NCI-H1092 treated with DMSO at 0.1 percent for 48 hours (cell line): ENCODE data around the gene LRRC8D.

Experiments used
- DNase-seq: peaks from one replicate; lab custom pipeline; 2025; lab: John Stamatoyannopoulos, UW

The LRRC8D gene

DNA sequence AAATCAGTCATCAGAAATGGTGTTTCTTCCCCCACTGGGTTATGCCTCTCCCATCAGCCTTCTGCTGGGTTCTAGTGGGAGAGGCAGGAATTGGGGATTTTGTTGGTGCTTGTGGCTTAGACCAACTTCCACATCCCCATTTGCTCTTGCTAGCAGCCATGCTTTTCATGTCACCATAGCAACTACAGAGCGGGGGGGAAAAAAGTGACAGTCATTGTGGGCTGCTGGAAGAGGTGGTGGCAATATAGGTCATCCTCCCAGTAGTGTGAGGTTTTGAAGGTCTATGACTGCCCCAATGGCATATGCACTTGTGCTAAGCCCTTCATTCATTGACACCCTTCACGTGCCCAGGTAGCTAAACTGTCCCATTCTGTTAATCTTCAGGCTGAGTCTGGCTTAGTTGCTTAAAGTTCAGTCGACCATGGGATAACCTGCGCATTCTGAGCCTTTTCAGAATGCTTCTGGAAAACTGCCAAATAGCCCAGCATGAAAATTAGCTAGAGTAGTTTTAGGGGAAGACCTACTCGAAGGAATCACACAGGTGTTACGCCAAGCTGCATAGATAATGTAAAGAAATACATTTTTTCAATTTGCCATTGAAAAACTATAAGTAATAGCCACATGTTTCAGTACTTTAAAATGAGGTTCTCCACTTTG, 120.4 kb downstream of the LRRC8D start:
- DNase-seq, result no peak

- no peak for DNase-seq
Measured at GRCh38 chr1:89942014-89942413, 121.2 kb downstream of the LRRC8D start.

DNA sequence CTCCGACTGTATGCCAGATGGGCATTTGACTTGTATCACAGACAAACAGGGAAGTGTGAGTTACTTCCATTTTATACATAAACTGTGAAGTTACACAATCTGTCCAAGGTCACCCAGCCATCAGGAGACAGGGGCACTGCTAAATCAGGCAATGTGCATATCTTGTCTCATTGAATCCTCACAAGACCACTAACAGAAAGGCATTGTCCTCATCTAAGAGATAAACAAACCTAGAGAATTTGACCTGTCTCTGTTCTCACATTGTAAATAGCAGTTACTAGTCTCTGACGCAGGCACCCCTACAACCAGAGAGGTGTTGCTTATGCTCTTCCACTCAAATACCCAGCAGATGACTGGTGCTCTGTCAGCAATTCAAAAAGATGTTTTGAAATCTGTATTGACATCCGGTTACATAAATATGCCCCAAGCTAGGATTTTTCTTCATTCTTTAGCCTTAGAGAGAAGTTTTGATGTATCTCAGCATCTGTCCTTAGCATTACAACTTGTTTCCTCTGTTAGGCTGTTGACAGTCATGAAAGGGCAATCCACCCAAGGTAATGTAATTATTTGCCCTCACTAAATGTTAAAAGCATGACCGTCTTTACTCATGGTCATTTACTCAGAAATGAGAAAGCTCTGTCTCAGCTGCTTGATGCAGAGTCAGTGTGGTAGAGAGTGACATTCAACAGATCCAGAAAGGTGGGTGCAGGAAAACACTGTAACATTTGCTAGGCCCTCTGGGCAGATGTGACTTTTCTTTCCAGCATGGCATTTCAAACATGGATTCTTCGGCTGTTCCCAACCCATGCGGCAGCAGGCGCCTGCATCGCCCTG, 122.2 kb downstream of the LRRC8D start:
- no peak for DNase-seq

DNA sequence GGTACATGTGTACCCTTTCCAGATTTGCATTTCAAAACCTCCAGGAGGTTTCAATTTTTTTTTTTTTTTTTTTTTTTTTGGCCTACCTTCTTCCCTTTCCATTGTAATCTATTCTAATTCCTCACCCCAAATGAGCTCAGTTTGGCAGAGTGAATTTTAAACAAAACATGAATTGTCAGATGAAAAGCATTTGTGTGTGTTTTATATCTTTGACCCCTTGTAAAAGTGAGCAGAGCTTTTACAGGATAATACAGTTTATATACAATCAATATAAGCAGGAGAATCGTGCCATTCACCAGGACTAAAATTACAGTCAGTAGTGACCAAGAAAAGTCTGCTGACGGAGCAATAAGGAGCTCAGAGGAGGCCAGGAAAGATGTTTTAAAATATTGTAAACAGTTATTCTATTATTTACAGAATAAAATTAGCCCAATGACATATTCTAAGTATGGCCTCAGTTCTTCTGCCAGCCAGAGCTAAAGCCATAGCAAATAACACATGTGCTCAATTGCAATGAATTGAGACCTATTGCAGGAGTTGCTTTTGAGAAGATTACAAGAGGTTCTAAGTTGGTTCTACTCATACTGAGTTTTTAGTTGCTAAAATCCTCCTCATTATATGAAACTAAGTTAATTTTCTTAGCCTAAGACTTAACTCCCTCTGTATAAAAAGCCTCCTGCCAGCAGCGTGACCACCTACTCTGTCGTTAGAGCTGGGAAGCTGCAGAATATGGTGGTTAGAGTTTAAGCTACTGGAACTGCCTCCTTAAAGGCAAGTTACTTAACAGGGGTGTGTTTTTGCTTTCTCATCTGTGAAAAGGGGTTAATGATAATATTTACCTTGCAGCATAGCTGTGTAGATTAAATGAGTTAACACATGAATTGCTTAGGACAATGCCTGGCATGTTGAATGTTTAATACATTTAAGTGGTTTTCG, 123.3 kb downstream of the LRRC8D start:
- DNase-seq, result no peak

- DNase-seq, result no peak
Measured at GRCh38 chr1:89945852-89946476, 125.1 kb downstream of the LRRC8D start.

DNA sequence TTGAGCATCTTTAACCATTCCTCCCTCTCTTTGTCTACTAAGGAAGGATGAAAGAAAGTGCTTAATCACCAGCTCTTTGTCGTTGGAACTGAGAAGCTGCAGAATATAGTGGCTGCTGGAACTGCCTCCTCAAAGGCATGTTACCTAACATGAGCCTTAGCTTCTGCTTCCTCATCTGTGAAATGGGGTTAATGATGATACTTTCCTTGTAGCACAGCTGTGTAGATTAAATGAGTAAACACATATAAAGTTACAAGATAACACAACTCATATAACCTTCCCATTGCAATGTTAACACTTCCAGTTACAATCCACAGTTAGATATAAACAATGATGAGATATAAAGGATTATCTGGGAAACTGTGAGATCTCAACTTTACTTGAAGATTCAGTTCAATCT, 125.7 kb downstream of the LRRC8D start:
- DNase-seq, result no peak

DNA sequence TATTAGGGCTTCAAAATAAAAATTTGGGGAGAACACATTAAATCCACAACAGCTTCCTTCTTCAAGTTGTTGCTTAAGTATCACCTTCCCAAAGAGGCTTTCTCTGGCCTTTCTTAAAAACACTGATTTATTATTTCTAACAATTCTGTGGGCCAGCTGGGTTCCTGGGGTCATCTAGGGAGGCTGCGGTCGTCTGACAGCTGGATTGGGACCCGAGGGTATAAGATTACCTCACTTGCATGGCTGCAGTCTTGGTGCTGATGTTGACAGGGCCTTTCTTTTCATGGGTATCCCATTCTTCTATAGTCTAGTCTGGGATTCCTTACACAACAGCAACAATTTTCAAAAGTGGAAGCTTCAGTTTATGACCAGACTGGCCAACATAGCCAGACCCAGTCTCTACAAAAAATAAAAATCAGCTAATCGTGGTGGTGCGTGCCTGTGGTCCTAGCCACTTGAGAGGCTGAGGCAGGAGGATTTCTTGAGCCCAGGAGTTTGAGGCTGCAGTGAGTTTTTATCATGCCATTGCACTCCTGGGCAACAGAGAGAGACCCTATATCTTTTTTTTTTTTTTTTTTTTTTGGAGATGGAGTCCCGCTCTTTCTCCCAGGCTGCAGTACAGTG, 128.0 kb downstream of the LRRC8D start:
- no peak for DNase-seq

DNA sequence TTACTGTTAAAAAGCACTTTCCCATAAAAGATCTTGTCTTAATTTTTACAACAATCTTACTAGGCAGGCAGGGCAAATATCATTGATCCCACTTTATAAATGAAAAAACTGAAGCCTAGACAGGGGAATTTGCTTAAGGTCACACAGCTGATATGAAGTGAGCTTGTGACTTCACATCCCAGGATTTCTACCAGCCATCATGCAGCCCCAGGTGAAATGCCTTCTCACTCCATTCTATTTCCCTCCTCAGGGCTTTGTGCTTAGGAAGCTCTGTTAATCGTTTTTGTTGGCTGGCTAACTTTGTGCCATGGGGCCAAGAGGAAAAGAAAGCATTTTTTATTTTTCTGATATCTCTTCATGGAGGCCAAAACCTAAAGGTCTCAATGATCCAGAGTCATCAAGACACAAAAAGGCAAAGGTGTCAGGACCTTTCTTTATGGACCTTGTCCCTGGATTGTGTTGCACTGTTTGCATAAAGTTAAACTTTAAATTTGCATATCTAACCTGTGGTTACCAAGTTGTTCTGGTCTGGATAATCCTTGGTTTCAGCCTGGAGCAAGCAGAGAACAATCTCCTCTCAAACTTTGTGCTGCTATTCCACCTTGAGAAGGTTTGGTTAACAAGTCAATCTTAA, 129.3 kb downstream of the LRRC8D start:
- no peak for DNase-seq

- no peak for DNase-seq
Measured at GRCh38 chr1:89950703-89951102, 129.9 kb downstream of the LRRC8D start.

DNA sequence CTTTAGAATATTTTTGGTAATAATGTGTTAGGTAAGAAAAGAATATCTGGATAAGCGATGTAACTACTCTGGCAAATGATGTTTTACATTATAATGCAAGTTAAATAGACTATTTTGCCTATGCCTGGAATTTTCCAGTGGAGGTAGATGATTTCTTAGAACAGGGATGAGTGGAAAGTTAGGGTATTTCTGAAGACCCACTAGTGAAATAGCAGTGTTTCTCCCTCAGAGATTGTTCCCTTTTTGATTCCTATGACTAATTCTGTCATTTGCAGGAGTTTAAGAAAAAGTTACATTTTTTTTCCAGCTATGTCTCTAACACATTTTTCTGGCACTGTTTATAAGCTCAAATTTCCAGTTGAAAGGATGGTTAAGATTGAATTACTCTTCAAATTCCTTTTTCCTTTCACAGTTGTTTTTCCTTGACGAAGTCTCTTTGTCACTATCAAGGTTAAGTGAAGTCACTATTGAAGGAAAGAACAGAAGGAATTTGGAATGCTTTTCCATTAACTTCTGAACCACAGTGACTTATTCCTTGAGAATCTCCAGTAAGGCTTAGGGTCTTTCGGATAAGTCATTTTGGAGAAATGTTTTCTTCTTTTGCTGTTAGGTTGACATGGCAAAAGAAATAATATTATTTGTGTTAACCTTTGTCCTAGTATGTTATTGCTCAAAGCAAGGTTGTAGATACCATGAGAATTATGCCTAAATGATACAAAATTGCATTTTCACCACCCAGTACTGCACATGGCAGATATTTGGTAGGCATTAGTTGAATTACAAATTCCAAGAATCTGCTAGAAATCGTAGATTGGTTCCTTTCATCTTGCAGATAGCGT, 131.2 kb downstream of the LRRC8D start:
- DNase-seq, result no peak

- no peak for DNase-seq
Measured at GRCh38 chr1:89952605-89953130, 131.8 kb downstream of the LRRC8D start.

DNA sequence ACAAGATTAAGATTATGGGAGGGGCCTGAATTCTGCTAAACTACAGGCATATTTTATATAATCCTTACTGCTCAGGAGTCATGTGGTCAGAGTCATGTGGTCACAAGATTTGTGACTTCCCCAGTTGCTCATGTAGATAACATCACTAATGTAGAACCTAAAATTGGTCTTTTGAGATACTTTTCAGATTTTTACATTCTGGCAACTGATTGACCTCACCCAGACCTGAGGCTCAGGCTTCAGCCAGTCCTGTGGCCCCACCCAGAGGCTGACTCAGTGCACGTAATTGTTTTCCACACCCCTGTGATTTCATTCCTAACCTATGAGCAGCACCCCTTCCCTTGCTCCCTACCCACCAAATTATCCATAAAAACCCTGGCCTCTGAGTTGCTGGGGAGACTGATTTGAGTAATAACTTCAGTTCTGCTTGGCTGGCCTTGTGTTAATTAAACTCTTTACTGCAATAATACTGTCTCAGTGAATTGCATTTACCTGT, 132.3 kb downstream of the LRRC8D start:
- no peak for DNase-seq

DNA sequence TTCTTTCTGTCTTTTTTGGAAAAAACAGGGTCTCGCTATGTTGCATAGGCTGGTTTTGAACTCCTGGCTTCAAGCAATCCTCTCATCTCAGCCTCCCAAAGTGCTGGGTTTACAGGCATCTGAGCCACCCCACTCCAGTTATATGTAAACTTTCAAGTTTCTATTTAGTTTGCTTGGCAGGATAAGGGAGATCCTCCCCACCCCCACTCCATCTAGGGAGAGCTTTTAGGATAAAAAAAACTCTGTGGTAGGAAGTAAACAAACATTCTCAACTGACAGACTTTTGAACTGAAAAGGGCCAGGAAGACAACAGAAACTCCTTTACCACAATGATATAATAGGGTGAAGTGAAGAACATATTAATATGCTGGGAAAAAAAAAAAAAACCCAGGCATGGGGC, 133.1 kb downstream of the LRRC8D start:
- no peak for DNase-seq

- DNase-seq, result no peak
Measured at GRCh38 chr1:89954401-89954800, 133.6 kb downstream of the LRRC8D start.

DNA sequence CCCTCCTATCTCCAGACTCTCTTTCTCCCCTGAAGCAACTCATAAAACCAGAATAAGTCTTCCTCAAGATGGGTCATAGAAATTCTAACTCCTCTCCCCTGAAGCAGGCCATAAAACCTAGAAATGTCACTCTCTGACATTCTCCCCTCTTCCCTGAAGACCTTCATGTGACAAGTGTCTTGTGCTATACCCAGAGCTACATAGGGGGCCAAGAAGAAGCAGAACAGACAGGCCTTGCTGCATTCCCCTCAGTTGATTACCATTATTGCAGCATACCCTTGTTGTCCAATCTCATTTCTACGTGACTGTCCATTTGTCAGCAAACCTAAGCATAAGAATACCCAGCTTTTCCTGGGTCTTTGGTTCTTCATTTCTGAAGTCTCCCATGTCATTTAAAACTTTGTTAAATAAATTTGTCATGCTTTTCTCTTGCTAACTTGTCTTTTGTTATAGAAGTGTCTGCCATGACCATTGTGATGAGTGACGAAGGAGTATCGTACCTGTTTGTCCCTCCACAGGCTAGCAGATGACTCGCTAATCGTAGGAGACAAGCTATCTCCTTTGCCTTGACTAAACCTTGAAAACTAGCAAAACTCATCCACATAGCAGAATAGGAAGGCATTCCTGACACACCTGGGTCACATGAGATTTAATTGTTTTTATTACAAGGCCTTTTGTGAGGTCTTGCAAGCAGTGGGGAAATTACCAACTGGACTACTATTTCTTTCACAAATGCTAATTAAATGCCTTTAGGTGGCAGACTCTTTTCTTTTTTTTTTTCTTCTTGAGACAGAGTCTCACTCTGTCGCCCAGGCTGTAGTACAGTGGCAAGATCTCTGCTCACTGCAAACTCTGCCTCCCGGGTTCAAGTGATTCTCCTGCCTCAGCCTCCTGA, 134.7 kb downstream of the LRRC8D start:
- DNase-seq, result no peak

GRCh38 chr1:89957107-89957506, 136.3 kb downstream of the LRRC8D start:
- no peak for DNase-seq

GRCh38 chr1:89958851-89959654, 138.2 kb downstream of the LRRC8D start:
- DNase-seq, result no peak

GRCh38 chr1:89959719-89960118, 138.9 kb downstream of the LRRC8D start:
- DNase-seq, result no peak
